K562 (cell line): ENCODE measurements around the gene MAK.
A peak's percentile ranks its signal among the peaks of the same experiment; 100 is the strongest.

ENCODE experiments used
- CTCF ChIP-seq, 3 experiments: IDR thresholded peaks in 2 of 3; conservative IDR thresholded peaks in 1 of 3; 2 replicates each; pipeline ENCODE4 v1.5.1; 2011 to 2012; ENCODE audit warnings: low read length in 3 of 3, mild to moderate bottlenecking in 3 of 3, control low read depth in 2 of 3, improper control_type of control experiment in 1 of 3, inconsistent platforms in 1 of 3, low read depth in 1 of 3, mixed read lengths in 1 of 3, moderate library complexity in 1 of 3; ENCODE audit not compliant: insufficient read depth in 2 of 3
- MYNN ChIP-seq, 2 experiments: sonication (generic); formaldehyde crosslinking in 1 of 2; IDR thresholded peaks; 2 replicates each; pipeline versions ENCODE4 v1.5.0 to v1.6.1; 2016 to 2020; ENCODE audit warnings: antibody characterized with exemption in 1 of 2, missing genetic modification reagents in 1 of 2
- ZNF696 ChIP-seq: fragments of 250-450 bp; sonication (Bioruptor Pico); conservative IDR thresholded peaks from 2 replicates; pipeline ENCODE4 v1.4.0; 2020; ENCODE audit warnings: mild to moderate bottlenecking, moderate library complexity
- TF ChIP-seq, protein P1 (sequence below): sonication (generic); formaldehyde crosslinking; IDR thresholded peaks from 2 replicates; pipeline ENCODE4 v1.8.0; 2022; ENCODE audit warnings: missing genetic modification reagents, mild to moderate bottlenecking, moderate library complexity, borderline replicate concordance

- TF ChIP-seq, protein P1, sequence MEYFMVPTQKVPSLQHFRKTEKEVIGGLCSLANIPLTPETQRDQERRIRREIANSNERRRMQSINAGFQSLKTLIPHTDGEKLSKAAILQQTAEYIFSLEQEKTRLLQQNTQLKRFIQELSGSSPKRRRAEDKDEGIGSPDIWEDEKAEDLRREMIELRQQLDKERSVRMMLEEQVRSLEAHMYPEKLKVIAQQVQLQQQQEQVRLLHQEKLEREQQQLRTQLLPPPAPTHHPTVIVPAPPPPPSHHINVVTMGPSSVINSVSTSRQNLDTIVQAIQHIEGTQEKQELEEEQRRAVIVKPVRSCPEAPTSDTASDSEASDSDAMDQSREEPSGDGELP (CRISPR knock-in tag), result peak; percentile 43; the same call in 1 of the 2 replicates
- TF ChIP-seq CTCF (IDR thresholded peaks at IDR 0.05 in 2 of 3, conservative IDR thresholded peaks at IDR 0.05 in 1 of 3; ENCODE audit: insufficient read depth in 2 of 3, low read depth in 1 of 3, low read length in 3 of 3) (peak; percentile 33 to 49 (median 36); a peak in 5 of 6 replicates), MYNN (IDR thresholded peaks at IDR 0.05) (peak; percentile 80), MYNN (CRISPR knock-in tag; IDR thresholded peaks at IDR 0.05) (no peak), ZNF696 (CRISPR knock-in tag) (no peak)
Observed at GRCh38 chr6:10771371-10771894, 66.9 kb downstream of the MAK start.
